GM19395 (cell line): Measurements from ENCODE around the gene DMD.
"Not testable (repeated sequence)": the region's sequence is repeated elsewhere in the genome, so short reads cannot be mapped to it uniquely, and the experiment has no call there.

ENCODE experiments used
- ATAC-seq: cut with Tn5 transposase; IDR thresholded peaks from one replicate; pipeline ENCODE4 v1.9.1; 2021; ENCODE audit warnings: mild to moderate bottlenecking, moderate library complexity; ENCODE audit not compliant: unreplicated experiment

DMD gene

GRCh38 chrX:32087663-32088062 is 1123.7 kb downstream of the DMD start:
- no peak for ATAC-seq

GRCh38 chrX:32084757-32085156 is 1126.6 kb downstream of the DMD start:
- ATAC-seq, result no peak

- ATAC-seq, result no peak
These were observed 1163.1 kb downstream of the DMD start for GRCh38 chrX:32048285-32048684.

GRCh38 chrX:32045149-32045548 is 1166.2 kb downstream of the DMD start:
- ATAC-seq, result no peak

- no peak for ATAC-seq
These were observed 1170.2 kb downstream of the DMD start for GRCh38 chrX:32041181-32041580.

GRCh38 chrX:32026772-32027171 is 1184.6 kb downstream of the DMD start:
- no peak for ATAC-seq

- no peak for ATAC-seq
These were observed 1187.3 kb downstream of the DMD start for GRCh38 chrX:32024072-32024471.

GRCh38 chrX:32016195-32016594 is 1195.2 kb downstream of the DMD start:
- ATAC-seq, result no peak

- ATAC-seq, result no peak
These were observed 1200.4 kb downstream of the DMD start for GRCh38 chrX:32010948-32011347.

GRCh38 chrX:32010212-32010611 is 1201.1 kb downstream of the DMD start:
- no peak for ATAC-seq

- no peak for ATAC-seq
These were observed 1217.7 kb downstream of the DMD start for GRCh38 chrX:31993637-31994036.

- no peak for ATAC-seq
These were observed 1222.4 kb downstream of the DMD start for GRCh38 chrX:31988975-31989374.

- ATAC-seq, result no peak
These were observed 1229.7 kb downstream of the DMD start for GRCh38 chrX:31981546-31982062.

- ATAC-seq, result no peak
These were observed 1241.6 kb downstream of the DMD start for GRCh38 chrX:31969714-31970113.

GRCh38 chrX:31962256-31962655 is 1249.1 kb downstream of the DMD start:
- no peak for ATAC-seq

GRCh38 chrX:31934842-31935370 is 1276.4 kb downstream of the DMD start:
- no peak for ATAC-seq

- no peak for ATAC-seq
These were observed 1277.3 kb downstream of the DMD start for GRCh38 chrX:31934015-31934414.

- ATAC-seq, result no peak
These were observed 1278.6 kb downstream of the DMD start for GRCh38 chrX:31932769-31933168.

- ATAC-seq, result not testable (repeated sequence)
These were observed 1279.0 kb downstream of the DMD start for GRCh38 chrX:31932320-31932719.

- no peak for ATAC-seq
These were observed 1280.1 kb downstream of the DMD start for GRCh38 chrX:31931225-31931624.

GRCh38 chrX:31929366-31929765 is 1282.0 kb downstream of the DMD start:
- no peak for ATAC-seq

- ATAC-seq, result no peak
These were observed 1290.1 kb downstream of the DMD start for GRCh38 chrX:31921236-31921635.

GRCh38 chrX:31909850-31910572 is 1301.3 kb downstream of the DMD start:
- ATAC-seq, result no peak
